Neural progenitor cell (in vitro differentiated cells): ENCODE data around the gene LGALS3. TPM values are rescaled to one million over a fixed set of nuclear protein-coding genes. Genes with fewer than 3 reads are reported as not detected.
A peak's percentile ranks its signal among the peaks of the same experiment; 100 is the strongest.

Experiments used
- DNase-seq: peaks from one replicate; pipeline ENCODE4 v3.0.0-alpha.2; 2016; ENCODE audit warnings: low spot score
- H2AFZ ChIP-seq: fragments of 200-600 bp; sonication (generic); replicated peaks from 2 replicates; pipeline ENCODE4 v1.6.1; 2016; ENCODE audit warnings: antibody characterized with exemption
- H3F3A ChIP-seq: fragments of 200-600 bp; sonication (generic); 2 replicates; pipeline ENCODE4 v1.6.1; 2016; ENCODE audit warnings: antibody characterized with exemption, low read depth
- H3K27ac ChIP-seq: fragments of 200-600 bp; sonication (generic); 2 replicates; pipeline ENCODE4 v1.5.1; 2016; ENCODE audit warnings: mild to moderate bottlenecking
- H3K27me3 ChIP-seq: fragments of 200-600 bp; sonication (generic); 2 replicates; pipeline ENCODE4 v1.6.1; 2016; ENCODE audit warnings: mild to moderate bottlenecking, moderate library complexity
- H3K36me3 ChIP-seq: fragments of 200-600 bp; sonication (generic); 2 replicates; pipeline ENCODE4 v1.5.1; 2016
- H3K4me1 ChIP-seq: fragments of 200-600 bp; sonication (generic); 2 replicates; pipeline ENCODE4 v1.6.1; 2016; ENCODE audit warnings: mixed run types
- H3K4me2 ChIP-seq: fragments of 200-600 bp; sonication (generic); 2 replicates; pipeline ENCODE4 v1.6.1; 2016
- H3K4me3 ChIP-seq: fragments of 200-600 bp; sonication (generic); 2 replicates; pipeline ENCODE4 v1.5.1; 2016
- H3K79me2 ChIP-seq: fragments of 200-600 bp; sonication (generic); 2 replicates; pipeline ENCODE4 v1.6.1; 2016; ENCODE audit warnings: low read depth
- H3K9ac ChIP-seq: fragments of 200-600 bp; sonication (generic); 2 replicates; pipeline ENCODE4 v1.6.1; 2016
- H3K9me3 ChIP-seq: fragments of 200-600 bp; sonication (generic); 2 replicates; pipeline ENCODE4 v1.5.1; 2016; ENCODE audit warnings: low read depth
- H4K20me1 ChIP-seq: fragments of 200-600 bp; sonication (generic); 2 replicates; pipeline ENCODE4 v1.6.1; 2016; ENCODE audit warnings: low read depth
- H3K27ac Mint-ChIP-seq: 3 replicates; pipeline ENCODE4 v1.8.0; 2021; ENCODE audit warnings: mixed read lengths
- H3K27me3 Mint-ChIP-seq: 2 replicates; pipeline ENCODE4 v1.8.0; 2022; ENCODE audit warnings: low read depth, mild to moderate bottlenecking, inconsistent platforms, moderate library complexity, mixed read lengths; ENCODE audit not compliant: insufficient read depth
- H3K36me3 Mint-ChIP-seq: 3 replicates; pipeline ENCODE4 v1.8.0; 2021; ENCODE audit warnings: mixed read lengths
- H3K4me1 Mint-ChIP-seq: 3 replicates; pipeline ENCODE4 v1.8.0; 2021; ENCODE audit warnings: mixed read lengths
- H3K4me3 Mint-ChIP-seq: 3 replicates; pipeline ENCODE4 v1.8.0; 2021; ENCODE audit warnings: mild to moderate bottlenecking, moderate library complexity, mixed read lengths
- H3K9me3 Mint-ChIP-seq: 3 replicates; pipeline ENCODE4 v1.8.0; 2020; ENCODE audit warnings: mixed read lengths
- CTCF ChIP-seq: fragments of 200-600 bp; sonication (generic); IDR thresholded peaks from 2 replicates; pipeline ENCODE4 v1.5.1; 2017; ENCODE audit warnings: antibody characterized with exemption, mild to moderate bottlenecking
- EZH2 ChIP-seq: fragments of 200-600 bp; sonication (generic); IDR thresholded peaks from 2 replicates; pipeline ENCODE4 v1.6.1; 2017; ENCODE audit warnings: antibody characterized with exemption, mild to moderate bottlenecking, moderate library complexity
- EZH2phosphoT487 ChIP-seq: fragments of 200-600 bp; sonication (generic); IDR thresholded peaks from 2 replicates; pipeline ENCODE4 v1.6.1; 2017; ENCODE audit warnings: antibody characterized with exemption
- total RNA-seq: library from RNA; depleted of rRNA; stranded (reverse); fragments of >200 nt; gene quantifications from 2 replicates; pipeline ENCODE4 v1.2.3, GENCODE V29; 2015; ENCODE audit warnings: low replicate concordance

LGALS3 gene
- total RNA-seq, 1 donor from 2014 or later: not detected

GRCh38 chr14:55107766-55108554, 21.1 kb upstream of the LGALS3 start:
- DNase-seq: no peak
- Histone ChIP-seq H3K9ac (no peak overlapping the region), H3K27ac (no peak overlapping the region)

GRCh38 chr14:55109836-55110235, 19.2 kb upstream of the LGALS3 start:
- Mint-ChIP-seq H3K27ac (no peak overlapping the region), H3K9me3 (peaks cover 2% of the 10 kb centered on the region)

More at GRCh38 chr14:55107766-55108554, 21.1 kb upstream of the LGALS3 start:
- Histone ChIP-seq H3F3A (peaks cover 14% of the 10 kb centered on the region), H3K4me2 (no peak overlapping the region), H3K4me3 (no peak overlapping the region), H4K20me1 (no peaks in the 10 kb centered on the region), H3K79me2 (no peaks in the 10 kb centered on the region), H3K27me3 (no peaks in the 10 kb centered on the region), H3K36me3 (no peaks in the 10 kb centered on the region), H2AFZ (peak overlapping the region; percentile 17), H3K9me3 (no peaks in the 10 kb centered on the region), H3K4me1 (peaks cover 7% of the 10 kb centered on the region)
- Mint-ChIP-seq H3K27ac (peak overlapping the region; percentile 51), H3K27me3 (peaks cover 14% of the 10 kb centered on the region), H3K4me1 (peaks cover 28% of the 10 kb centered on the region), H3K4me3 (peak overlapping the region; percentile 27), H3K9me3 (peaks cover 12% of the 10 kb centered on the region), H3K36me3 (peaks cover 7% of the 10 kb centered on the region)
- TF ChIP-seq EZH2 (no peak), EZH2phosphoT487 (no peak)

GRCh38 chr14:55111122-55111708, 17.8 kb upstream of the LGALS3 start:
- Mint-ChIP-seq H3K27ac (peak overlapping the region; percentile 11), H3K36me3 (peaks cover 1% of the 10 kb centered on the region), H3K9me3 (no peaks in the 10 kb centered on the region), H3K4me3 (no peak overlapping the region), H3K27me3 (peaks cover 13% of the 10 kb centered on the region), H3K4me1 (peaks cover 16% of the 10 kb centered on the region)
- H3K36me3 ChIP-seq: no peaks in the 10 kb centered on the region
- DNase-seq: no peak
- H3K27me3 ChIP-seq: no peaks in the 10 kb centered on the region
- no peak overlapping the region for H3K9ac ChIP-seq
- no peak overlapping the region for H3K4me3 ChIP-seq
- no peak overlapping the region for H2AFZ ChIP-seq
- no peak overlapping the region for H3K27ac ChIP-seq
- no peak for TF ChIP-seq EZH2
- no peak for TF ChIP-seq CTCF
- TF ChIP-seq EZH2phosphoT487: no peak
- no peak overlapping the region for H3K4me2 ChIP-seq
- H3F3A ChIP-seq: no peaks in the 10 kb centered on the region
- H3K4me1 ChIP-seq: no peaks in the 10 kb centered on the region
- no peaks in the 10 kb centered on the region for H3K9me3 ChIP-seq
- H4K20me1 ChIP-seq: no peaks in the 10 kb centered on the region
- no peaks in the 10 kb centered on the region for H3K79me2 ChIP-seq

More at GRCh38 chr14:55109836-55110235, 19.2 kb upstream of the LGALS3 start:
- no peaks in the 10 kb centered on the region for H3K4me1 ChIP-seq
- no peak for TF ChIP-seq EZH2
- TF ChIP-seq EZH2phosphoT487: no peak
- no peak for TF ChIP-seq CTCF
- H3F3A ChIP-seq: no peaks in the 10 kb centered on the region
- H3K36me3 Mint-ChIP-seq: peaks cover 3% of the 10 kb centered on the region
- no peak overlapping the region for H3K27ac ChIP-seq
- H3K27me3 Mint-ChIP-seq: peaks cover 12% of the 10 kb centered on the region
- no peak overlapping the region for H3K9ac ChIP-seq
- no peaks in the 10 kb centered on the region for H4K20me1 ChIP-seq
- no peak overlapping the region for H3K4me2 ChIP-seq
- H3K79me2 ChIP-seq: no peaks in the 10 kb centered on the region
- H3K4me3 Mint-ChIP-seq: no peak overlapping the region
- H3K4me3 ChIP-seq: no peak overlapping the region
- H3K9me3 ChIP-seq: no peaks in the 10 kb centered on the region
- no peak for DNase-seq
- no peaks in the 10 kb centered on the region for H3K27me3 ChIP-seq
- no peak overlapping the region for H2AFZ ChIP-seq
- no peaks in the 10 kb centered on the region for H3K36me3 ChIP-seq
- H3K4me1 Mint-ChIP-seq: peaks cover 16% of the 10 kb centered on the region

- no peaks in the 10 kb centered on the region for H3K27me3 ChIP-seq
- H3K27me3 Mint-ChIP-seq: peaks cover 7% of the 10 kb centered on the region
- no peaks in the 10 kb centered on the region for H3K9me3 ChIP-seq
- no peaks in the 10 kb centered on the region for H3K4me1 ChIP-seq
- H3K4me3 ChIP-seq: no peak overlapping the region
- no peak overlapping the region for H3K4me2 ChIP-seq
- no peak overlapping the region for H3K27ac Mint-ChIP-seq
- no peak overlapping the region for H3K9ac ChIP-seq
- no peak overlapping the region for H3K27ac ChIP-seq
- no peak overlapping the region for H2AFZ ChIP-seq
- no peaks in the 10 kb centered on the region for H3K79me2 ChIP-seq
- H3F3A ChIP-seq: no peaks in the 10 kb centered on the region
- H3K36me3 Mint-ChIP-seq: no peaks in the 10 kb centered on the region
- H3K4me1 Mint-ChIP-seq: peaks cover 8% of the 10 kb centered on the region
- H3K36me3 ChIP-seq: no peaks in the 10 kb centered on the region
- H4K20me1 ChIP-seq: no peaks in the 10 kb centered on the region
- no peaks in the 10 kb centered on the region for H3K9me3 Mint-ChIP-seq
- H3K4me3 Mint-ChIP-seq: no peak overlapping the region
- TF ChIP-seq EZH2: no peak
- no peak for TF ChIP-seq CTCF
- TF ChIP-seq EZH2phosphoT487: no peak
- no peak for DNase-seq
Measured at GRCh38 chr14:55114720-55115119, 14.3 kb upstream of the LGALS3 start.
